GM12891 (cell line): ENCODE results near the gene PRMT7.

Source experiments
- POLR2A ChIP-seq: IDR thresholded peaks from 2 replicates; pipeline ENCODE4 v1.6.1; 2011; ENCODE audit warnings: low read depth, low read length, control low read depth
- POLR2AphosphoS5 ChIP-seq: IDR thresholded peaks from 2 replicates; pipeline ENCODE4 v1.6.1; 2011; ENCODE audit warnings: low read depth, low read length, control low read depth
- POU2F2 ChIP-seq: IDR thresholded peaks from 2 replicates; pipeline ENCODE4 v1.6.1; 2011; ENCODE audit warnings: low read depth, mild to moderate bottlenecking, control low read depth, low read length, moderate library complexity
- SPI1 ChIP-seq: IDR thresholded peaks from 2 replicates; pipeline ENCODE4 v1.6.1; 2011; ENCODE audit warnings: low read depth, low read length, control low read depth
- TAF1 ChIP-seq: IDR thresholded peaks from 2 replicates; pipeline ENCODE4 v1.6.1; 2011; ENCODE audit warnings: low read depth, low read length, control low read depth

DNA sequence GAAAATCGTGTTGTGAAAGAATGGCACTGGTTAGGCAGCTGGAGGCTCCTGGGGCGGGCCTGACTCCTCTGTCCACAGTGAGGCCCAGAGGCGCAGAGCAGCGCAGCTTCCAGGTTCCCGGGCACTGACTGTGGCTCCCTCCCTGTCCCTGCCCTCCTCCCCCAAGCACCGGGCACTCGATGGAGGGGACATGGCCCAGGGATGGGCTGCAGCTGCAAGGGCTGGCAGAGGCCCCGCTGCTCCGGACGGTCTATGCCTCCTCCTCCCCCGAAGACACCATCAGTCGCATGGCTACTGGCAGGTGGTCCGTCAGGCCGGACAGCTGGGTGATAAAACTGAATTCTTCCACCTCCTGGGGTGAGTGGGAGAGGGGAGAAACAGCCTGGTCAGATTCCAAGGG, 50.1 kb downstream of the PRMT7 start:
- TF ChIP-seq POLR2A (no peak), SPI1 (no peak), POLR2AphosphoS5 (no peak), POU2F2 (no peak), TAF1 (no peak)
